Mucosa of descending colon (tissue), 3 donors: ENCODE data around the gene KMT5C. TPM values are rescaled to one million over a fixed set of nuclear protein-coding genes. Genes with fewer than 3 reads are reported as not detected.

Source experiments
- ATAC-seq: fragments of 200-7000 bp; cut with Tn5 transposase; one replicate; pipeline ENCODE4 v1.9.1; 2020; ENCODE audit warnings: mild to moderate bottlenecking, moderate library complexity
- DNase-seq, 3 donors: peaks; one replicate each; pipeline ENCODE4 v3.0.0-alpha.2; 2020
- H3K36me3 ChIP-seq: fragments of 200-600 bp; one replicate; pipeline ENCODE4 v1.8.0; 2021; ENCODE audit warnings: low read depth, mild to moderate bottlenecking
- H3K4me1 ChIP-seq: fragments of 200-600 bp; one replicate; pipeline ENCODE4 v1.8.0; 2021; ENCODE audit warnings: low read depth, mild to moderate bottlenecking
- H3K4me3 ChIP-seq: fragments of 200-600 bp; one replicate; pipeline ENCODE4 v1.8.0; 2021; ENCODE audit warnings: mild to moderate bottlenecking
- H3K9me3 ChIP-seq: fragments of 200-600 bp; one replicate; pipeline ENCODE4 v1.8.0; 2021; ENCODE audit warnings: mild to moderate bottlenecking
- CTCF ChIP-seq: fragments of 200-600 bp; IDR thresholded peaks from one replicate; pipeline ENCODE4 v1.8.0; 2022; ENCODE audit warnings: antibody characterized with exemption, mild to moderate bottlenecking
- intact Hi-C, 2 donors: fragments of 100-400 bp; cut with DNase I in 1 of 2; cut with micrococcal nuclease in 1 of 2; formaldehyde crosslinking; loops; one replicate each; pipeline versions ENCODE4 v1.11.0 to v1.11.1; 2022; cut with DNase I, micrococcal nuclease
- total RNA-seq, 3 donors: library from RNA; stranded (reverse); fragmentation: NEBNext Ultra II Directional in 2 of 3; extraction: Animal tissue kit (Norgen Biotek cat#: 25700) in 2 of 3; gene quantifications; one replicate each; pipeline versions ENCODE4 v1.2.1 to v1.2.4, GENCODE V29; 2021 to 2023
- donor health status: DM: no; HTN: no; CAD: no; lungs with moderate emphysema.
- donor health status: DM: no; HTN: no; CAD: no.
- donor health status: DM: no; HTN: yes; CAD: no.

KMT5C gene
- total RNA-seq, 3 donors from 2014 or later = 14.7 to 19.3 (median 16.5) TPM

DNA sequence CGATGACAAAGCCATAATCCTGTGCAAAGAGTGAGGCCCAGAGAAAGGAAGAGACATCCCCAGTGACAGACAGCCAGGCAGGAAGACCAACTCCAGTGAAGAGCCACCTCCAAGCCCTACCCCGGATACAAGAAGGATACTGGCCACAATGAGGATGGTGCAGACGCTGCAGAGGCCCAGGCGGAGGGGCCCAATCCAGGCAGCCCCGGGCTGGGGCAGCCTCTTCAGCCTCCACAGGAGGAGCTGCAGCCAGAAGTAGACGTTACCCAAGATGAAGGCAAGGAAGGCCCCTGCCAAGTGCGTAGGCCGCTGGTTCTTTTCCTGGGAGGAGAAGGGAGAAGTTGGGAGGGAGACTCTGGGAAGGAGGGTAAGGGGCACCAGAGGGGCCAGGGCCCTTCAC lies 23.0 kb upstream of the KMT5C start:
- ATAC-seq = no peak
- DNase-seq = no peak
- no peaks in the 10 kb centered on the region for H3K36me3 ChIP-seq
- no peak for TF ChIP-seq CTCF
- no peaks in the 10 kb centered on the region for H3K4me1 ChIP-seq
- intact Hi-C loops = no loop called here
- H3K4me3 ChIP-seq = no peak overlapping the region
- H3K9me3 ChIP-seq = no peaks in the 10 kb centered on the region

DNA sequence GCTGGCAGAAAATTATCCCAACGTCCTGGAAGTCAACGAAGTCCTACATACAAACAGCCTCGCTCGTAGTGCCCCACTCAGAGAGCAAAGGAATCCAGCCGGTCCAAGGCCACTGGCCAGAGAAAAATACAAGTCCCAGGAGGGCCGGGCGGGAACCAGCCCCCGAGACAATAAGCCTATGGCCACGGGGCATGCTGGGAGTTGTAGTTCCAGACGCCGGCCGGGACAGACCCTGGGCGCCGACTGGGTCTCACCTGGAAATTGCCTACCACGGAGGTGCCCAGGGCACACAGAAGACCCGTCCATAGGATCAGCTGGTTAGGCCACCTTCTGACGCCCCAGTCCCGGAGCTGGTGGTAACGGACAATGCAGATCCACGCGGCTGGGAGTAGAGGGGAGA lies 19.9 kb upstream of the KMT5C start:
- Histone ChIP-seq H3K36me3 (no peaks in the 10 kb centered on the region), H3K4me1 (peaks cover 9% of the 10 kb centered on the region), H3K4me3 (no peak overlapping the region), H3K9me3 (no peaks in the 10 kb centered on the region)
- DNase-seq = peak in 1 of 3 donors; percentile 38
- ATAC-seq = no peak
- TF ChIP-seq CTCF = no peak
- intact Hi-C loops = no loop called here

DNA sequence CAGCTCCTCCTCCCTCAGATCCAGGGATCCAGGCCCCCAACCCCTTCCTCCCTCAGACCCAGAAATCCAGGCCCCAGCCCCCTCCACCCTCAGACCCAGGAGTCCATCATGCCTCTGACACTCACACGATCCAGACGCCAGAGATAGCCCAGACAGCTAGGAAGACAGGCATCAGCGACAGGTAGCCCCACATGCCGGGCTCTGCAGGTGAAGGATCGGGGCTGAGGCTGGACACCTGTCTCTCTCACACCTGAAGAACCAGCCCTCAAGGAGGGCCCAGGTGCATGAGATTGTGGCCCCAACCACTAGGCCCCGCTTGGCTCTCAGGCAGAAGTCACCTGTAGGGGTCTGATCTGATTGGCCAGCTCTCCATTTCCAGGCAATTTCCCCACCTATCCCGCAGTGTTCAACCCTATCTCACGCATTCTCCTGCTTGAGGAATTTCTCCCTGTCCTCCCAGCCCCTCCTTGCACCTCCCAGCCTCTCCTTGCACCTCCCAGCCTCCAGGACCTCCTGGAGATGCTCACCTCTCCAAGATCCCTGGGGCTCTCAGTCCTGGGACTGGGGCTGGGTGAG lies 18.7 kb upstream of the KMT5C start:
- TF ChIP-seq CTCF = no peak
- intact Hi-C loops = no loop called here
- Histone ChIP-seq H3K36me3 (no peaks in the 10 kb centered on the region), H3K9me3 (no peaks in the 10 kb centered on the region), H3K4me1 (peaks cover 9% of the 10 kb centered on the region), H3K4me3 (no peak overlapping the region)
- ATAC-seq = peak; percentile 6
- no peak for DNase-seq

- DNase-seq (peak in 1 of 3 donors; percentile 47), ATAC-seq (peak; percentile 84)
- intact Hi-C loops = no loop called here
- Histone ChIP-seq H3K36me3 (no peaks in the 10 kb centered on the region), H3K4me3 (no peak overlapping the region), H3K4me1 (peaks cover 9% of the 10 kb centered on the region), H3K9me3 (no peaks in the 10 kb centered on the region)
- TF ChIP-seq CTCF = no peak
Observed at GRCh38 chr19:55321466-55322137, 18.1 kb upstream of the KMT5C start.

GRCh38 chr19:55322204-55322885 lies 17.3 kb upstream of the KMT5C start:
- ATAC-seq (peak; percentile 93), DNase-seq (peak; percentile 68 to 80 (median 75))
- H3K4me1 ChIP-seq = peaks cover 9% of the 10 kb centered on the region
- intact Hi-C loops = no loop called here
- H3K4me3 ChIP-seq = no peak overlapping the region
- H3K36me3 ChIP-seq = no peaks in the 10 kb centered on the region
- H3K9me3 ChIP-seq = no peaks in the 10 kb centered on the region
- no peak for TF ChIP-seq CTCF
